Umbilical cord (tissue), 2 donors: ENCODE measurements around the gene ZGLP1. TPM values are rescaled to one million over a fixed set of nuclear protein-coding genes. Genes with fewer than 3 reads are reported as not detected.

Experiments used
- DNase-seq: peaks from one replicate; pipeline ENCODE4 v3.0.0-alpha.2; 2015; ENCODE audit warnings: low spot score
- total RNA-seq: library from RNA; depleted of rRNA; stranded (reverse); fragments of >200 nt; gene quantifications from one replicate; pipeline ENCODE4 v1.2.3, GENCODE V29; 2014; ENCODE audit warnings: low replicate concordance; ENCODE audit not compliant: insufficient read depth

Gene ZGLP1
- total RNA-seq, 1 donor from 2014 or later = 1.7 TPM

- DNase-seq = no peak
These were observed 18.2 kb upstream of the ZGLP1 start for GRCh38 chr19:10327793-10328192.

DNA sequence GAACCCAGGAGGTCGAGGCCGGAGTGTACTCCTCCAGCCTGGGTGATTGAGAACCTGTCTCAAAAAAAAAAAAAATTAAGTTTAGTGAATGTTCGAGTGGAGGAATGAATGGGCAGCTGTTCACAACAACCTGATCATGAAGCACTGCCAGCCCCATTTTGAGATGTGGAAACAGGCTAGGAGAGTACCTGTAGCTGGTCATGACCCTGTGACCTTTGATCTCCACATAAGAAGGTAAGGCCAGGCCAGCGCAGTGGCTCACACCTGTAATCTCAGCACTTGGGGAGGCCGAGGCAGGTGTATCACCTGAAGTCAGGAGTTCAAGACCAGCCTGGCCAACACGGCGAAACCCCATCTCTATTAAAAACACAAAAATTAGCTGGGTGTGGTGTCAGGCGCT lies 16.1 kb upstream of the ZGLP1 start:
- no peak for DNase-seq

GRCh38 chr19:10321874-10322835 lies 12.5 kb upstream of the ZGLP1 start:
- no peak for DNase-seq

- no peak for DNase-seq
These were observed 11.8 kb upstream of the ZGLP1 start for GRCh38 chr19:10321417-10321797.

GRCh38 chr19:10320602-10321416 lies 11.2 kb upstream of the ZGLP1 start:
- no peak for DNase-seq

- no peak for DNase-seq
These were observed 9.4 kb upstream of the ZGLP1 start for GRCh38 chr19:10318807-10319682.

DNA sequence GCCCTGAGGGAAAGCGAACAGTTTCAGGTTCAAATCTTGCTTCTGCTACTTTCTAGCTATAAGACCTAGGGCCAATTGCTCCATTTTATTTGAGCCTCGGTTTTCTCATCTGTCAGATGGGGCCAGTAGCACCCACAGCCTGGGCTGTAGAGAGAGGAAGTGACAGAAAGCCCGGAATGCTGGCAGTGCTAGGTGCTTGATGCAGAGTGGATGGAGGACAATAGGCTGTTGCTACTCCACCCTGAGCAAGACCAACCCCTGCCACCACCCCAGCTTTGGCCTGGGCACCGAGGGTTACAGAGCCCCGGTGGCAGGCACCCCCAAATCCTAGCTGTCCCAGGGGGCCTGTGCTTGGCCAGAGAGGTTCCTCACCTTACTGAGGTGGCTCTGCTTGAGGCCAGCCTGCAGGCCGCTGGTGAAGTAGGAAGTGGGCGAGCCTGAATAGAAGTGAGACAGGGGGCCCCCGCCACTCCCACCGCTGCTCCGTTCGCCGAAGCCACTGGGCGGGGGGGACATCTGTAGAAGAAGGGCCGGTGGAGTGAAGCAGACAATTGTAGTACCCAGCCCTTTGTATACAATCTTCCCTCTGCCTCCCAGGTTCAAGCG lies 8.3 kb upstream of the ZGLP1 start:
- no peak for DNase-seq

- DNase-seq = no peak
These were observed 7.6 kb upstream of the ZGLP1 start for GRCh38 chr19:10317045-10317856.

DNA sequence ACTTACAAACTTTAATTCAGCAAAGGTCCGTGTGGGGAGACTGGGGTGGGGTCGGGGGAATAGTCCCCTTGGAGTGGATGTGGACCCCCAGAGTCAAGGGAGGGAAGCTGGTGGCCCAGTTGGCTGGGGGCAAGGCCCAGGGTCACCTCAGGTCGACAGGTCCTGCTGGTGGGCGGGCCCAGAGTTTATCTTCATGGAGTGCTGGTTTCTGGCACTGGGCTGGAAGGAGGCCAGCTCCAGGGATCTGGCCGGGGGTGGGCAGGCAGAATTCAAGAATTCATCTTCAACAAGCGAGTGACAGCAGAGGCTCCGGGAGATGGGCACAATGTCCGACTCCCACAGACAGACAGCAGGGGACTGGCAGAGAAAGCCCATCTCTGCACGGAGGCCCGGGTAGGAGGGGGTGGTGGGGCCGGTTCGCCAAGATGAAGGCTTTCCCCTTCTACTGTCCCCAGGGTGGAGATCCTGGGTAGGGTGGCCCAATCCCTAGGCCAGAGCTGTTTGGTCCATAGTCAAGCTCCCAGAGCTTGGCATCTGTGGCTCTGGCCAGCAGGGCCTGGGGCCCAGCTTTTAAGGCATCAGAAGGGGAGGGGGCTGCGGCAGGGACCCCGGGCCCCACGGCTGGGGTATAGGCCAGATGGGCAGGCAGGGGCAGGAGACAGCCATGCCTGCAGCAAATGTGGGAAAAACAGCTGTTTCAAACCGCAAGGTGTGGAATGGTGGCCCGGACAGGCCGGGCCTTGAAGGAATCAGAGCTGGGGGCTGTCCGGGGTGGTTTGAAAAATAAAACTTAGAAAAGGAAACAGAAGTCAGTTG lies 6.8 kb upstream of the ZGLP1 start:
- DNase-seq = no peak

- peak; percentile 86 for DNase-seq
These were observed 6.0 kb upstream of the ZGLP1 start, which contains the start of gene FDX2 for GRCh38 chr19:10315335-10316214. Gene FDX2 (minus strand): TSS chr19:10316015. CDS start chr19:10315996, 19 bp downstream.

GRCh38 chr19:10306327-10306726 lies 3.3 kb downstream of the ZGLP1 start:
- DNase-seq = no peak

- no peak for DNase-seq
These were observed 4.3 kb downstream of the ZGLP1 start for GRCh38 chr19:10305139-10305806.

DNA sequence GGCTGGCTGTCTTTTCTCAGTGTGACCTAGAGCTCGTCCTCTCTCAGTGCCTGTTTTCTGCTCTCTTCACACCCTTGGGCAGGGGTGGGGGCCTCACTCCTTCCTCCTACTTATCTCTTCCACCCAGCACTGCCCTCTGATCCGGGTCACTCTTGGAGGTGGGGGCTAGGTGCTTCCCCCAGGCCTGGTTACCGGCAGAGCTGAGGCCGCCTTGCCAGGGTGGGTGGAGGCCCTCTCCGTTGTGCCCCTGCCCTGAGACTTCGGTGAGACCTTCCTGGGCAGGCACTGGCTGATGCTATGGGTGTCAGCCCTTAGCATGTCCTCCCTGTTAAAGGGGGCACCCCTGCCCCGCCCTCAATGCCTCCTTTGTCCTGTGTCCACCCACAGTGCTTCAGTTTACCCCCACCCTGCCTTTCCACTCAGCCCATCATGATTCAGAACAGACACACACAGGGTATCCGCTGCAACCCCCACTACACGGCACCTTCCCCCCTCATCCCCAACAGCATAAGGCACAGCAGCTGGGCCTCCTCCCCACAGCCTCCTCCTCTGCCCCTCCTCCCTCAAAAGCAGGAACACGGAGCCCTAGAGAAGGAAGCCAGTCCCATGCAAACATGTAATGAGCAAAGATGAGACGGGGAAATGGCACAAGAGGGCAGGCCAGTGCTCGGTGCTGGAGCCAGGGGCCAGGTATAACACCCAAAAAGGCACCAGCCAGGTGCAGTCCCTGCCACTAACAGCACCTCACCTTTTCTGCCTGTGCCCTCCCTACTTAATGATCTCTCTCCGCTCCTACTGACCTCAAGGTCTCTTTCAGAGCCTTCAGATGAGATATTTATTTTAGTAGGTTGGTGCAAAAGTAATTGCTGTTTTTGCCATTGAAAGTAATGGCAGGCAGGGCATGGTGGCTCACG lies 9.8 kb downstream of the ZGLP1 start:
- no peak for DNase-seq

- DNase-seq = no peak
These were observed 13.6 kb downstream of the ZGLP1 start for GRCh38 chr19:10295847-10296591.

DNA sequence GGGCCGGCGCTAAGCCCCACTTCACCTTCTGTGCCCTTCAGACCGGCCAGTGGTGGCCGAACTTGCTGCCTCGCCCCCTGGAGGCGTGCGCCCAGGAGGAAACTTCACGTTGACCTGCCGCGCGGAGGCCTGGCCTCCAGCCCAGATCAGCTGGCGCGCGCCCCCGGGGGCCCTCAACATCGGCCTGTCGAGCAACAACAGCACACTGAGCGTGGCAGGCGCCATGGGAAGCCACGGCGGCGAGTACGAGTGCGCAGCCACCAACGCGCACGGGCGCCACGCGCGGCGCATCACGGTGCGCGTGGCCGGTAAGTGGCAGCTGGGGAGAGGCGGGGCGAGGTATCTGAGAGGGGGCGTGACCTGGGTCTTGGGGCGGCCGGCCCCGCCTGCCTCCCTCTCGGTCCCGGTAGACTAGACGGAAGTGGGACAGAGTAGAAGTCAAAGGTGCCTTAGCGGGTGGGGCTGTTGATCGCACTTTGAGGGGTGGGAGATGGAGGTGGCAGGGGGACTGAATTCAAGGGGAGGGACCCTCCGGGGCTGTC lies 14.2 kb downstream of the ZGLP1 start:
- DNase-seq = no peak

DNA sequence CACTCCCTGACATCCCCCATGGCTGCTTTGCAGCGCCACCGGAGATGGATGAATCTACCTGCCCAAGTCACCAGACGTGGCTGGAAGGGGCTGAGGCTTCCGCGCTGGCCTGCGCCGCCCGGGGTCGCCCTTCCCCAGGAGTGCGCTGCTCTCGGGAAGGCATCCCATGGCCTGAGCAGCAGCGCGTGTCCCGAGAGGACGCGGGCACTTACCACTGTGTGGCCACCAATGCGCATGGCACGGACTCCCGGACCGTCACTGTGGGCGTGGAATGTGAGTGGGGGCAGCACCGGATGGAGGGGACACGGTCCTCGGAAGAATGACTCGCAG lies 15.3 kb downstream of the ZGLP1 start:
- DNase-seq = no peak
